ENCODE results near the gene UFC1. TPM values are rescaled to one million over a fixed set of nuclear protein-coding genes. Genes with fewer than 3 reads are reported as not detected.

The UFC1 gene
- polyA plus RNA-seq, 1 experiment, result 89.4 TPM

- DNase-seq (ENCODE audit: low read depth), result no peak
- TF ChIP-seq, protein P1, sequence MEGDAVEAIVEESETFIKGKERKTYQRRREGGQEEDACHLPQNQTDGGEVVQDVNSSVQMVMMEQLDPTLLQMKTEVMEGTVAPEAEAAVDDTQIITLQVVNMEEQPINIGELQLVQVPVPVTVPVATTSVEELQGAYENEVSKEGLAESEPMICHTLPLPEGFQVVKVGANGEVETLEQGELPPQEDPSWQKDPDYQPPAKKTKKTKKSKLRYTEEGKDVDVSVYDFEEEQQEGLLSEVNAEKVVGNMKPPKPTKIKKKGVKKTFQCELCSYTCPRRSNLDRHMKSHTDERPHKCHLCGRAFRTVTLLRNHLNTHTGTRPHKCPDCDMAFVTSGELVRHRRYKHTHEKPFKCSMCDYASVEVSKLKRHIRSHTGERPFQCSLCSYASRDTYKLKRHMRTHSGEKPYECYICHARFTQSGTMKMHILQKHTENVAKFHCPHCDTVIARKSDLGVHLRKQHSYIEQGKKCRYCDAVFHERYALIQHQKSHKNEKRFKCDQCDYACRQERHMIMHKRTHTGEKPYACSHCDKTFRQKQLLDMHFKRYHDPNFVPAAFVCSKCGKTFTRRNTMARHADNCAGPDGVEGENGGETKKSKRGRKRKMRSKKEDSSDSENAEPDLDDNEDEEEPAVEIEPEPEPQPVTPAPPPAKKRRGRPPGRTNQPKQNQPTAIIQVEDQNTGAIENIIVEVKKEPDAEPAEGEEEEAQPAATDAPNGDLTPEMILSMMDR (IDR thresholded peaks at IDR 0.05; ENCODE audit: insufficient read depth, low read depth, low read length), result no peak
- Histone ChIP-seq H3K36me3 (ENCODE audit: control insufficient read depth, insufficient read depth, low read length) (peaks cover 5% of the 10 kb centered on the region), H3K27me3 (ENCODE audit: control insufficient read depth, insufficient read depth, low read length) (no peaks in the 10 kb centered on the region), H3K4me3 (ENCODE audit: low read depth, low read length) (no peak overlapping the region)
- ChIA-PET CTCF (interaction anchor here (0.6 to 4.0 kb wide), 9 partner anchors 10 to 226 kb away, joined by 3 to 34 read pairs (median 3); no protein-coding TSS in a partner anchor), POLR2A (no interaction called here)
These were observed 25.9 kb downstream of the UFC1 start for GRCh38 chr1:161179698-161180097.

DNA sequence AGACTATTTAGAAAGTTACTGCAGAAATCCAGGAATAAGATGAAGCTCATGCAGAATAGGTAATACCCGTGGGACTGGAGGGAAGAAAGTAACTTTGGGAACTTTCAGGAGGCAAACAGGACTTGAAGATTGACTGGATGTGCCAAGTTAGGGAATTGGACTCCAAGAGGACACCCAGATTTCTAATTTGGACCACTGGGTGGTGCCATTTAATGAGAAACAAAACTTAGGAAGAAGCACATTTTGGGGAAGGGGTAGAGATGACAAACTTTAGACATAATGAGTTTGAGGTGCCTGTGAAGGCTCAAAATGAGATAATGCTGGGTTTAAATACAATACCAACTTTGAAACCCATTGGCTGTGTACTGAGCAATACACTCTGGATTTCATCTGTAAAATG lies 26.9 kb downstream of the UFC1 start:
- POLR2A ChIA-PET, result no interaction called here
- no peaks in the 10 kb centered on the region for H3K27me3 ChIP-seq (ENCODE audit: control insufficient read depth, insufficient read depth, low read length)
- H3K36me3 ChIP-seq (ENCODE audit: control insufficient read depth, insufficient read depth, low read length), result peaks cover 3% of the 10 kb centered on the region; the same call in 1 of the 2 replicates
- no peak for DNase-seq (ENCODE audit: low read depth)
- H3K4me3 ChIP-seq (ENCODE audit: low read depth, low read length), result no peak overlapping the region
- TF ChIP-seq, protein P1 (IDR thresholded peaks at IDR 0.05; ENCODE audit: insufficient read depth, low read depth, low read length), result peak; percentile 33
- CTCF ChIA-PET, result interaction anchor here (1.0 to 4.0 kb wide), 6 partner anchors 12 to 209 kb away, joined by 3 to 34 read pairs (median 3); partner anchors contain the start of gene PPOX

GRCh38 chr1:161182214-161182613 lies 28.4 kb downstream of the UFC1 start:
- TF ChIP-seq, protein P1 (IDR thresholded peaks at IDR 0.05; ENCODE audit: insufficient read depth, low read depth, low read length), result no peak
- ChIA-PET CTCF (interaction anchor here (1.1 to 4.0 kb wide), 5 partner anchors 10 to 44 kb away, joined by 3 to 34 read pairs (median 5); partner anchors contain the start of gene TOMM40L), POLR2A (interaction anchor here (1.0 kb wide), 1 partner anchor 20 kb away, joined by 3 read pairs; the partner anchor contains the start of gene NDUFS2)
- Histone ChIP-seq H3K4me3 (ENCODE audit: low read depth, low read length) (no peak overlapping the region), H3K36me3 (ENCODE audit: control insufficient read depth, insufficient read depth, low read length) (no peaks in the 10 kb centered on the region), H3K27me3 (ENCODE audit: control insufficient read depth, insufficient read depth, low read length) (no peaks in the 10 kb centered on the region)
- DNase-seq (ENCODE audit: low read depth), result no peak

- Histone ChIP-seq H3K4me3 (ENCODE audit: low read depth, low read length) (no peak overlapping the region), H3K27me3 (ENCODE audit: control insufficient read depth, insufficient read depth, low read length) (no peaks in the 10 kb centered on the region), H3K36me3 (ENCODE audit: control insufficient read depth, insufficient read depth, low read length) (no peaks in the 10 kb centered on the region)
- CTCF ChIA-PET, result interaction anchor here (1.5 kb wide), 1 partner anchor 40 kb away, joined by 5 read pairs; the partner anchor contains the start of gene TOMM40L
- TF ChIP-seq, protein P1 (IDR thresholded peaks at IDR 0.05; ENCODE audit: insufficient read depth, low read depth, low read length), result no peak
- POLR2A ChIA-PET, result no interaction called here
- DNase-seq (ENCODE audit: low read depth), result no peak
These were observed 31.5 kb downstream of the UFC1 start for GRCh38 chr1:161185282-161185682.

GRCh38 chr1:161185732-161186311 lies 32.0 kb downstream of the UFC1 start:
- DNase-seq (ENCODE audit: low read depth), result no peak
- no peak overlapping the region for H3K4me3 ChIP-seq (ENCODE audit: low read depth, low read length)
- peaks cover 1% of the 10 kb centered on the region; the same call in 1 of the 2 replicates for H3K36me3 ChIP-seq (ENCODE audit: control insufficient read depth, insufficient read depth, low read length)
- TF ChIP-seq, protein P1 (IDR thresholded peaks at IDR 0.05; ENCODE audit: insufficient read depth, low read depth, low read length), result no peak
- no peaks in the 10 kb centered on the region for H3K27me3 ChIP-seq (ENCODE audit: control insufficient read depth, insufficient read depth, low read length)
- ChIA-PET CTCF (interaction anchor here (0.6 to 1.5 kb wide), 2 partner anchors 21 to 40 kb away, joined by 3 to 5 read pairs; partner anchors contain the start of gene TOMM40L), POLR2A (no interaction called here)

Measured in BJ (cell line).